GM23338 (cell line): ENCODE results near the gene ADAMTS15.

Experiments used
- CREB1 ChIP-seq: fragments of 250-450 bp; sonication (Bioruptor Pico); IDR thresholded peaks from 2 replicates; pipeline ENCODE4 v1.5.0; 2020; ENCODE audit warnings: low read depth, mild to moderate bottlenecking, moderate library complexity
- CTCF ChIP-seq, 2 experiments: fragments of 200-600 bp in 1 of 2; sonication (generic) in 1 of 2; conservative IDR thresholded peaks; 2 replicates each; pipeline versions ENCODE4 v1.5.1 to v1.6.1; 2016 to 2017; ENCODE audit warnings: antibody characterized with exemption in 2 of 2, low read depth in 2 of 2, mild to moderate bottlenecking in 2 of 2, moderate library complexity in 1 of 2
- EZH2 ChIP-seq: fragments of 200-600 bp; sonication (generic); IDR thresholded peaks from one replicate; pipeline ENCODE4 v1.8.0; 2017; ENCODE audit warnings: antibody characterized with exemption, mild to moderate bottlenecking, low read depth; ENCODE audit not compliant: unreplicated experiment
- EZH2phosphoT487 ChIP-seq: fragments of 200-600 bp; sonication (generic); IDR thresholded peaks from one replicate; pipeline ENCODE4 v1.8.1; 2018; ENCODE audit warnings: antibody characterized with exemption; ENCODE audit not compliant: unreplicated experiment
- JUNB ChIP-seq: IDR thresholded peaks from one replicate; pipeline ENCODE4 v1.6.1; 2016; ENCODE audit warnings: antibody characterized with exemption; ENCODE audit not compliant: unreplicated experiment
- POLR2AphosphoS5 ChIP-seq: IDR thresholded peaks from 2 replicates; pipeline ENCODE4 v1.6.1; 2016; ENCODE audit warnings: antibody characterized with exemption, low read depth
- STAT1 ChIP-seq: IDR thresholded peaks from one replicate; pipeline ENCODE4 v1.6.1; 2016; ENCODE audit warnings: antibody characterized with exemption; ENCODE audit not compliant: unreplicated experiment
- ZNF114 ChIP-seq: fragments of 250-450 bp; sonication (Bioruptor Pico); IDR thresholded peaks from 2 replicates; pipeline ENCODE4 v1.5.0; 2020; ENCODE audit warnings: mild to moderate bottlenecking, moderate library complexity

- TF ChIP-seq CREB1 (no peak), CTCF (conservative IDR thresholded peaks at IDR 0.05; ENCODE audit: low read depth in 2 of 2) (no peak), ZNF114 (CRISPR knock-in tag) (no peak), POLR2AphosphoS5 (no peak), EZH2 (no peak), EZH2phosphoT487 (no peak), JUNB (no peak), STAT1 (no peak)
Observed at GRCh38 chr11:130525307-130525706, 76.9 kb downstream of the ADAMTS15 start.
